Articular chondrocyte of knee joint (primary cell): ENCODE measurements around the gene DTX2. TPM values are rescaled to one million over a fixed set of nuclear protein-coding genes. Genes with fewer than 3 reads are reported as not detected.

Experiments used
- small RNA-seq: library from RNA; depleted of rRNA; stranded (forward); fragments of <200 nt; gene quantifications from one replicate; pipeline ENCODE3, GENCODE V24; 2012
- total RNA-seq: library from RNA; depleted of rRNA; stranded (reverse); fragments of >200 nt; gene quantifications from 2 replicates; pipeline ENCODE4 v1.2.3, GENCODE V29; 2012

The DTX2 gene
- total RNA-seq, result 8.1 and 10.5 TPM in 2 replicates

DNA sequence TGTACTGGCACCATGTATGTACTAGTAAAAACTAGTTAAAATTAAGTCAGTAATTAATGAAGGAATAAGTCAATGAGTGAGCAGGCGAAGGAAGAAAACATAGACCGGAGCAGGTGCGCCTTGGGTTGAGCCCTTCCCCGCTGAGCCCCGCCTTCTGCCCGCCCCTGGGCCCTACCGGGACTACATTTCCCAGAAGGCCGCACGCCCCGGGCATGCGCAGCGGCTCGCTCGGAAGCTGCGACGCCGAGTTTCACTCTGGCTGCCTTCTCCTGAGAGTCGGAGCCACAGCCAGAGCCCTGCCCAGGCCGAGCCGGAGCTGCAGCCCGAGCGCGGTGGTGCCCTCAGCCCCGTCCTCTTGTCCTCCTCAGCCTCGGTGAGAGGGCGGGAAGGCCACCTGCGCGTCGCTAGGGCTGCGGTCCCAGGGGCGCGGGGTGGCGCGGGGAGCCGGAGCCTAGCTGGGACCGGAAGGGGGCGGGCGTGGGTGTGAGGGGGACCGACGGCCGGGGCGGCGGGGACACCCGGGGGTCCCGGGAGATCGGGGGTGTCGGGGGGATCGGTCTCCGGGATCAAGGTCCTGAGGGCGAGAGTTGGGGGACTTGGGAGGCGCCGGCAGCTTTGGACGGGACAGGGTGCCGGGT lies at the start of gene DTX2:
Gene DTX2 (plus strand): TSS at position 246 of the 638 bp plus-strand sequence. CDS start 18,801 bp downstream, outside the sequence.

DNA sequence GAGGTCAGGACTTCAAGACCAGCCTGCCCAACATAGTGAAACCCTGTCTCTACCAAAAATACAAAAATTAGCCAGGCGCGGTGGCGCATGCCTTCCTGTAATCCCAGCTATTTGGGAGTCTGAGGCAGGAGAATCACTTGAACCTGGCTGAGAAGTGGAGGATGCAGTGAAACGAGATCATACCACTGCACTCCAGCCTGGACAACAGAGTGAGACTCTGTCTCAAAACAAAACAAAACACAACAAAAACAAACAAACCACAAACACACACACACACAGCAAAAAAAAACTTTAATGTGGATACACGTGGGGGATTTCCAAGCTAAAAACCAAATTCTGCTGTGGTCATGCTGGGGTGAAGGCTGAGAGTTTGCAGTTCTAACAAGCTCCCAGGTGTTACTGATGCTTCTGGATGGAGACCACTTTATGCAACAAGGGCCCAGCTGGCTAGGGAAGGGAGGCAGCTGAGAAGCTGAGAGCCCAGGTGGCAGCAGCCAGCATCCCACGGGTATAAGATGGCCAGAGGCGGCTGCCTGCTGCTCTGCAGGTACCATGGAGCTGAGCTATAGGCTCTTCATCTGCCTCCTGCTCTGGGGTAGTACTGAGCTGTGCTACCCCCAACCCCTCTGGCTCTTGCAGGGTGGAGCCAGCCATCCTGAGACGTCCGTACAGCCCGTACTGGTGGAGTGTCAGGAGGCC lies 36.9 kb upstream of the DTX2 start, which contains the start of gene ZP3:
Gene ZP3 (plus strand): TSS at position 538 of the 699 bp plus-strand sequence. CDS start 15 bp downstream, at position 553.

GRCh38 chr7:76509931-76510877 lies 48.7 kb downstream of the DTX2 start, which contains the start of gene UPK3B:
TSS of gene UPK3B (plus strand) at chr7:76510552. CDS start at chr7:76510653, 101 bp downstream.

DNA sequence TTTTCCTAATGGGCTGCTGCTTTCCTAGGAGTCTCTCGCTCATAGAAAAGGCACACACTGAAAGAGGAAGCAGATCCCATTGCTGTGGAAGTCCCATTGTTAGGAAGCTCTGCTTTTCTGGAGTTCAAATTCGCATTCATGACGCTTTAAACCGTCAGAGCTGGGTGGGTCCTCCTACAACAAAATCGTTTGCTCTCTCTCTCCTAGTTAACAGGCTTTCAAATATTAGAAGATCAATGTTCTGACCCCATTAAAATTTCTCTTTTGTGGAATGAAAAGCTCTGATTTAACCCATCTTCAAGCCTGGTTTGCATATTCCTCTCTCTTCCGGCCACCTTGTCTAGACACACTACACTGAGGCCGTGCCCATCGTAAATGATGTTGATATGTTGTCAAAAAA lies 81.7 kb downstream of the DTX2 start, which contains the start of gene SPDYE16:
Gene SPDYE16 (minus strand): TSS at position 101 of the 400 bp plus-strand sequence. CDS start 1,838 bp downstream, outside the sequence.

Small RNA genes lying within 50 kb of the gene (small RNA-seq; reads per million reads assigned to genes)
- not detected for gene RF00019

Other genes starting within 250 kb of the DTX2 start
- 100 and 102 TPM in 2 replicates for gene HSPB1, start 159.0 kb upstream of the DTX2 start, total RNA-seq
- gene YWHAG, start 102.7 kb upstream of the DTX2 start, total RNA-seq, result 95.6 and 97.5 TPM in 2 replicates
- gene SSC4D, start 52.0 kb upstream of the DTX2 start, total RNA-seq, result 0.65 and 0.97 TPM in 2 replicates
- gene ZP3, start 36.8 kb upstream of the DTX2 start, total RNA-seq, result 1.0 and 1.4 TPM in 2 replicates
- gene UPK3B, start 48.8 kb downstream of the DTX2 start, total RNA-seq, result 0.52 and 0.54 TPM in 2 replicates
- gene SPDYE16, start 81.6 kb downstream of the DTX2 start, total RNA-seq, result 0.11 TPM in 1 of 2 replicates, not detected in the other
- gene POMZP3, start 165.6 kb downstream of the DTX2 start, total RNA-seq, result 8.2 and 9.3 TPM in 2 replicates